A673 (cell line): ENCODE measurements around the gene DDX56. TPM values are rescaled to one million over a fixed set of nuclear protein-coding genes. Genes with fewer than 3 reads are reported as not detected.

Experiments used
- Bru-seq: library from RNA; stranded (reverse); fragments of 400-500 nt; gene quantifications from one replicate; lab custom pipeline; 2021; lab: Mats Ljungman, UMichigan
- BruChase-seq, 2 experiments: library from RNA; stranded (reverse); fragments of 400-500 nt; gene quantifications; one replicate each; lab custom pipeline; 2021; lab: Mats Ljungman, UMichigan
- BruUV-seq: library from RNA; stranded (reverse); fragments of 400-500 nt; replicated peaks from 2 replicates; lab custom pipeline; 2021; lab: Mats Ljungman, UMichigan
- CTCF ChIA-PET: fragments of 300-600 bp; sonication (Branson Sonifier 250); formaldehyde crosslinking; loops from one replicate; lab custom pipeline; 2022; ENCODE audit warnings: antibody characterized with exemption; lab: Charles Lee
- POLR2A ChIA-PET: fragments of 300-600 bp; sonication (Branson Sonifier 250); formaldehyde crosslinking; loops from one replicate; lab custom pipeline; 2022; ENCODE audit warnings: antibody characterized with exemption; ENCODE audit not compliant: low non-redundant PET; lab: Charles Lee
- DNase-seq: peaks from one replicate; pipeline ENCODE4 v3.0.0-alpha.2; 2015; ENCODE audit warnings: low spot score
- H3K27ac ChIP-seq: fragments of 200-600 bp; sonication (generic); 2 replicates; pipeline ENCODE4 v1.5.1; 2016; ENCODE audit warnings: mixed run types, low read depth, mild to moderate bottlenecking, mixed read lengths, antibody characterized with exemption, low read length; ENCODE audit not compliant: poor library complexity, severe bottlenecking
- H3K27me3 ChIP-seq: fragments of 200-600 bp; sonication (generic); replicated peaks from 2 replicates; pipeline ENCODE4 v1.6.1; 2017; ENCODE audit warnings: mixed run types, low read depth, mild to moderate bottlenecking, mixed read lengths, antibody characterized with exemption, low read length; ENCODE audit not compliant: insufficient read depth, poor library complexity
- H3K36me3 ChIP-seq: fragments of 200-600 bp; sonication (generic); 2 replicates; pipeline ENCODE4 v1.6.1; 2016; ENCODE audit warnings: mixed run types, mild to moderate bottlenecking, mixed read lengths, antibody characterized with exemption, low read length; ENCODE audit not compliant: insufficient read depth, poor library complexity, severe bottlenecking
- H3K4me1 ChIP-seq: fragments of 200-600 bp; sonication (generic); 2 replicates; pipeline ENCODE4 v1.6.1; 2017; ENCODE audit warnings: mixed run types, mild to moderate bottlenecking, mixed read lengths, antibody characterized with exemption, low read length; ENCODE audit not compliant: insufficient read depth, poor library complexity, severe bottlenecking
- H3K4me3 ChIP-seq: fragments of 200-600 bp; sonication (generic); 2 replicates; pipeline ENCODE4 v1.5.1; 2016; ENCODE audit warnings: low read depth, mixed run types, mild to moderate bottlenecking, mixed read lengths, low read length; ENCODE audit not compliant: poor library complexity, severe bottlenecking
- H3K9me3 ChIP-seq: fragments of 200-600 bp; sonication (generic); 2 replicates; pipeline ENCODE4 v1.6.1; 2016; ENCODE audit warnings: mixed run types, low read depth, mild to moderate bottlenecking, mixed read lengths, antibody characterized with exemption, low read length; ENCODE audit not compliant: poor library complexity, severe bottlenecking
- EZH2 ChIP-seq: fragments of 200-600 bp; sonication (generic); IDR thresholded peaks from 2 replicates; pipeline ENCODE4 v1.6.1; 2017; ENCODE audit warnings: borderline replicate concordance, low read depth, mild to moderate bottlenecking, mixed read lengths, antibody characterized with exemption, low read length; ENCODE audit not compliant: poor library complexity, severe bottlenecking
- intact Hi-C: fragments of 100-400 bp; cut with micrococcal nuclease; formaldehyde crosslinking; loops from one replicate; pipeline ENCODE4 v1.10.0; 2022; ENCODE audit not compliant: unreplicated experiment
- long read RNA-seq: library from polyadenylated mRNA; stranded (forward); transcript quantifications from one replicate; pipeline ENCODE4 v2.0.0, GENCODE V29; 2022
- total RNA-seq: library from RNA; stranded (reverse); gene quantifications from 2 replicates; pipeline ENCODE4 v1.2.3, GENCODE V29; 2021
- TF ChIP-seq, protein P1 (sequence below): fragments of 300-800, 200-600 bp; sonication (generic); conservative IDR thresholded peaks from 2 replicates; pipeline ENCODE4 v1.5.1; 2017; ENCODE audit warnings: low read depth, mild to moderate bottlenecking, antibody characterized with exemption, low read length, moderate library complexity, mixed read lengths

Gene DDX56, protein sequence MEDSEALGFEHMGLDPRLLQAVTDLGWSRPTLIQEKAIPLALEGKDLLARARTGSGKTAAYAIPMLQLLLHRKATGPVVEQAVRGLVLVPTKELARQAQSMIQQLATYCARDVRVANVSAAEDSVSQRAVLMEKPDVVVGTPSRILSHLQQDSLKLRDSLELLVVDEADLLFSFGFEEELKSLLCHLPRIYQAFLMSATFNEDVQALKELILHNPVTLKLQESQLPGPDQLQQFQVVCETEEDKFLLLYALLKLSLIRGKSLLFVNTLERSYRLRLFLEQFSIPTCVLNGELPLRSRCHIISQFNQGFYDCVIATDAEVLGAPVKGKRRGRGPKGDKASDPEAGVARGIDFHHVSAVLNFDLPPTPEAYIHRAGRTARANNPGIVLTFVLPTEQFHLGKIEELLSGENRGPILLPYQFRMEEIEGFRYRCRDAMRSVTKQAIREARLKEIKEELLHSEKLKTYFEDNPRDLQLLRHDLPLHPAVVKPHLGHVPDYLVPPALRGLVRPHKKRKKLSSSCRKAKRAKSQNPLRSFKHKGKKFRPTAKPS
- total RNA-seq (119 and 147 TPM in 2 replicates), Bru-seq, nascent RNA (percentile 86 among the genes with signal in this experiment), BruChase-seq, experiment 1, labeled RNA remaining after a 2-hour chase (percentile 91 among the genes with signal in this experiment), BruChase-seq, experiment 2, labeled RNA remaining after a 6-hour chase (percentile 95 among the genes with signal in this experiment)
- long read RNA-seq, transcript DDX56-206 (14 exons, 1,853 nt) = minor isoform, 11 of 297 reads
- long read RNA-seq, transcript DDX56-201 (14 exons, 2,336 nt) = major isoform, 245 of 297 reads
- long read RNA-seq, partial matches to known transcripts = 15 of 297 reads
- long read RNA-seq, other reads (novel, unspliced or antisense) = 24 of 297 reads

DNA sequence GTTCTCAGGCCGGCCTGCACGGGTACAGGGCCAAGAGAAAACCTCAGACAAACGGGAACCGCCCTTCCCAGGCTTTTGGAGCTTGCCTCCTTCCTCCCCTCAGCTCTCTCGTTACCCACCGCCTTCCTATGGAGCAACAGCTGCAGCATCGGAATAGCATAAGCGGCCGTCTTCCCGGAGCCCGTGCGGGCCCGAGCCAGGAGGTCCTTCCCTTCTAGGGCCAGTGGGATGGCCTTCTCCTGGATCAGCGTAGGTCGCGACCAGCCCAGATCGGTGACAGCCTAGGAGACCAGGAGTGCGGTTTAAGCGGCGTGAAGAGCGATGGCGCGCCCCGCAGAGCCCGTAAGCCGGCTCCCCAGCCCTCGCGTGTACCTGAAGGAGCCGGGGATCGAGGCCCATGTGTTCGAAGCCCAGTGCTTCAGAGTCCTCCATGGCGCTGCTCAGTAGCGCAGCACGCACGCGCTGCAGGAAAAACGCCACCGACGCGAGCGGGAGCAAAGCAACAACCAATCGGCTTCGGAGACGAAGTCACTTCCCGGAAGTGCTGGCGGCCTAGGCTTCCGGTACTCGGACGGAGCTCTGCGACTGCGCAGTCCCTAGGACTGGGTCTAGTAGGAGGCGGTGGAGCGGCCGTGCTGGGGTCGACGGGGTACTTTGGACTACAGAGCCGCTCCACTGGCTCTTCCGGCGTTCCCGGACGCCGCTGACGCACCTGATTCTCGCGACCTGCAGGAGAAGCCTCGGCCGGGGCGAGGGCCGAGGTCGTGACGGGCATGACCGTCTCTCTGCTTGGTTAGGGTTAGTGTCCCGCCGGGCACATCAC lies at the start of gene DDX56:
Gene DDX56, minus strand, starts transcription at position 445 of the 823 bp plus-strand sequence. Its CDS starts 13 bp downstream, at position 432.
- BruUV-seq = no TSS peak
- ChIA-PET POLR2A (interaction anchor here (0.7 kb wide), 1 partner anchor 31 kb away, joined by 3 read pairs; no protein-coding TSS in a partner anchor), CTCF (interaction anchor here (0.5 to 0.8 kb wide), 5 partner anchors 8 to 562 kb away, joined by 3 to 4 read pairs (median 4); no protein-coding TSS in a partner anchor)
- Histone ChIP-seq H3K4me1 (peaks cover 9% of the 10 kb centered on the region), H3K9me3 (no peaks in the 10 kb centered on the region), H3K4me3 (peak within 1 kb of the TSS; percentile 94), H3K36me3 (peaks cover 57% of the 10 kb centered on the region), H3K27ac (peak within 1 kb of the TSS; percentile 93), H3K27me3 (no peaks in the 10 kb centered on the region)
- TF ChIP-seq, protein P1, sequence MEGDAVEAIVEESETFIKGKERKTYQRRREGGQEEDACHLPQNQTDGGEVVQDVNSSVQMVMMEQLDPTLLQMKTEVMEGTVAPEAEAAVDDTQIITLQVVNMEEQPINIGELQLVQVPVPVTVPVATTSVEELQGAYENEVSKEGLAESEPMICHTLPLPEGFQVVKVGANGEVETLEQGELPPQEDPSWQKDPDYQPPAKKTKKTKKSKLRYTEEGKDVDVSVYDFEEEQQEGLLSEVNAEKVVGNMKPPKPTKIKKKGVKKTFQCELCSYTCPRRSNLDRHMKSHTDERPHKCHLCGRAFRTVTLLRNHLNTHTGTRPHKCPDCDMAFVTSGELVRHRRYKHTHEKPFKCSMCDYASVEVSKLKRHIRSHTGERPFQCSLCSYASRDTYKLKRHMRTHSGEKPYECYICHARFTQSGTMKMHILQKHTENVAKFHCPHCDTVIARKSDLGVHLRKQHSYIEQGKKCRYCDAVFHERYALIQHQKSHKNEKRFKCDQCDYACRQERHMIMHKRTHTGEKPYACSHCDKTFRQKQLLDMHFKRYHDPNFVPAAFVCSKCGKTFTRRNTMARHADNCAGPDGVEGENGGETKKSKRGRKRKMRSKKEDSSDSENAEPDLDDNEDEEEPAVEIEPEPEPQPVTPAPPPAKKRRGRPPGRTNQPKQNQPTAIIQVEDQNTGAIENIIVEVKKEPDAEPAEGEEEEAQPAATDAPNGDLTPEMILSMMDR = no peak
- DNase-seq = peak; percentile 96
- intact Hi-C loops = no loop called here

DNA sequence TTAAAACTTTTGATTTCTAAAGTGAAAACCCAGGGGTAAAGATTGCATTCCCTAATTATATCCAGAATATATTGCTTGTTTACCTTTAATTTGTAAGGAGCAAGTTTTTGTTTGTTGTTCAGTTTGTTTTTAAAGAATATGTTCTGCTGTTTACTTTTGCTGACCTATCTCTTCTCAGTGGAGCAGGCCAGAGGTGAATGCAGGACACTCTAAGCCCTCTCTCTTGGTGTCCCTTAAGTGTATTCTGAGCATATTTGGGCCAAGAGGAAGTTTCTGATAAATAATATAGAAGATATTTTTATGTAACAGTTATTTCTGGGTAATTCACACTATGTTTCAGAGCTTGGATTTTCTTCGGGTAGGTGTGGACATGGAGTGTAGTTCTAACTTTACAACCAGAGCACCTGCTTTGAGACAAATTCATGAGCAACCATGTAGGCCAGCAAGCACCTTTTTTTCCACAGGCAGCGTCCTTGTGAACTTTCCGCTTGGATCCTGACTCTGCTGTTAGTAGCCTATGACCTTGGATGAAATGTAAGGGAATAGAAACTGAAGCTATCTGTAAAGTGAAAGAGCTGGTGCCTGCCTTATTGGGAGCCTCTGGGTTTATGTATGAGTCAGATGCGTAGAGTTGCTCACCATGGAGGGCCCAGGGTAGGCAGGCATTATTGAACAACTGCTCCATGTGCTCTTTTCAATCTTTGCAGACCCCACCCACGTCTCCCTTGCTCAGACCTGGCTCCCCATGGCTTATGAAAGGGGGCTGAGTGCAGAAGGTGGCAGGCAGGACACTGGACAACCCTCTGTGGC lies 48.8 kb upstream of the DDX56 start:
- ChIA-PET CTCF (no interaction called here), POLR2A (no interaction called here)
- DNase-seq = no peak
- H3K9me3 ChIP-seq = no peaks in the 10 kb centered on the region
- H3K27ac ChIP-seq = no peak overlapping the region
- no peaks in the 10 kb centered on the region for H3K4me1 ChIP-seq
- intact Hi-C loops = no loop called here
- TF ChIP-seq, protein P1 = no peak
- no peak for TF ChIP-seq EZH2
- peaks cover 12% of the 10 kb centered on the region for H3K36me3 ChIP-seq
- H3K27me3 ChIP-seq = no peaks in the 10 kb centered on the region
- BruUV-seq = no TSS peak
- H3K4me3 ChIP-seq = no peak overlapping the region
